ENCODE measurements around the gene RBM20. TPM values are rescaled to one million over a fixed set of nuclear protein-coding genes. Genes with fewer than 3 reads are reported as not detected.
A peak's percentile ranks its signal among the peaks of the same experiment; 100 is the strongest.

The RBM20 gene
- total RNA-seq, 1 donor from 2014 or later = 0.05 TPM

- Mint-ChIP-seq H3K36me3 (ENCODE audit: low read depth) (no peaks in the 10 kb centered on the region), H3K9me3 (no peaks in the 10 kb centered on the region), H3K4me1 (peaks cover 41% of the 10 kb centered on the region), H3K4me3 (peak overlapping the region; percentile 41), H3K27ac (peak overlapping the region; percentile 78), H3K27me3 (no peaks in the 10 kb centered on the region)
- intact Hi-C loops (cut with micrococcal nuclease) = loop anchor here (1.0 to 5.0 kb wide), 5 partner anchors 28 to 90 kb away; no protein-coding TSS in a partner anchor
- DNase-seq = no peak
These were observed 159.2 kb downstream of the RBM20 start for GRCh38 chr10:110803239-110803749.

- H3K36me3 Mint-ChIP-seq (ENCODE audit: low read depth) = no peaks in the 10 kb centered on the region
- H3K27ac Mint-ChIP-seq = peak overlapping the region; percentile 17
- intact Hi-C loops (cut with micrococcal nuclease) = loop anchor here (1.0 to 5.0 kb wide), 5 partner anchors 29 to 89 kb away; no protein-coding TSS in a partner anchor
- no peaks in the 10 kb centered on the region for H3K27me3 Mint-ChIP-seq
- DNase-seq = peak; percentile 72
- H3K4me1 Mint-ChIP-seq = peaks cover 38% of the 10 kb centered on the region
- H3K9me3 Mint-ChIP-seq = no peaks in the 10 kb centered on the region
- peak overlapping the region; percentile 23 for H3K4me3 Mint-ChIP-seq
These were observed 159.7 kb downstream of the RBM20 start for GRCh38 chr10:110803830-110804338.

- Mint-ChIP-seq H3K4me1 (peaks cover 35% of the 10 kb centered on the region), H3K36me3 (ENCODE audit: low read depth) (no peaks in the 10 kb centered on the region), H3K4me3 (peak overlapping the region; percentile 23), H3K9me3 (no peaks in the 10 kb centered on the region), H3K27ac (peak overlapping the region; percentile 17), H3K27me3 (no peaks in the 10 kb centered on the region)
- DNase-seq = no peak
- intact Hi-C loops (cut with micrococcal nuclease) = loop anchor here (5.0 kb wide), 2 partner anchors 38 to 57 kb away; no protein-coding TSS in a partner anchor
These were observed 160.2 kb downstream of the RBM20 start for GRCh38 chr10:110804376-110804775.

DNA sequence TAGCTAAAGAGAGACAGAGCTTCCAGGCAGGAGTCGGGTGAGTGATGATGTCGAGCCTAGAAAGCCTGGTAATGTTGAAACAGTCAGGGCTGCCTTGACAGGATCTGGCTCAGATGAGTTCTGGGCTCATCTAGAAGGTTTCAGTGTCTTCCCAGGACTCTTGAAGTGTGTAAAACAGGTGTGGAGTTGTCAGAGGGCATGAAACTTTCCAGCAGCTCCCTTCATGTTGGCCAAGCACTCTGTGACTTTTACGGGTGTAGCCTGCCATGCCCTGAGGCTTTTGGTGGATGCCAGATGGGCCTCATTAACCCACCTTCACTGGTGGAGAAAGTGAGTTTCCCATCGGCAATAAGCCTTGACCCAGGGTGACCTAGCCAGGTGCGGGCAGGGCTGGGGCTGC lies 161.2 kb downstream of the RBM20 start:
- no peak overlapping the region for H3K27ac Mint-ChIP-seq
- no peak for DNase-seq
- no peaks in the 10 kb centered on the region for H3K9me3 Mint-ChIP-seq
- no peaks in the 10 kb centered on the region for H3K36me3 Mint-ChIP-seq (ENCODE audit: low read depth)
- H3K4me3 Mint-ChIP-seq = no peak overlapping the region
- intact Hi-C loops (cut with micrococcal nuclease) = no loop called here
- H3K27me3 Mint-ChIP-seq = no peaks in the 10 kb centered on the region
- H3K4me1 Mint-ChIP-seq = peaks cover 34% of the 10 kb centered on the region

DNA sequence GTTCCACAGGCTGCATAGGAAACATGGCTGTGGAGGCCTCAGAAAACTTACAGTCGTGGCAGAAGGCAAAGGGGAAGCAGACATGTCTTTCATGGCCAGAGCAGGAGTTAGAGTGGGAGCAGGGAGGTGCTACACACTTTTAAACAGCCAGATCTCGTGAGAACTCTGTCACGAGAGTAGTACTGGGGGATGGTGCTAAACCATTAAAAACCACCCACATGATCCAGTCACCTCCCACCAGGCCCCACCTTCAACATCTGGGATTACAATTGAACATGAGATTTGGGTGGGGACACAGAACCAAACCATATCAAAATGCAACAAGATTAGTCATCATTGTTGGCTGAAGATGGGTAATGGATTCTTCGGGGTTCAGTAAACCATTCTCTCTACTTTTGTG lies 162.2 kb downstream of the RBM20 start:
- peaks cover 34% of the 10 kb centered on the region for H3K4me1 Mint-ChIP-seq
- no peaks in the 10 kb centered on the region for H3K9me3 Mint-ChIP-seq
- no peak for DNase-seq
- no peak overlapping the region for H3K27ac Mint-ChIP-seq
- no peaks in the 10 kb centered on the region for H3K27me3 Mint-ChIP-seq
- no peak overlapping the region for H3K4me3 Mint-ChIP-seq
- intact Hi-C loops (cut with micrococcal nuclease) = no loop called here
- H3K36me3 Mint-ChIP-seq (ENCODE audit: low read depth) = no peaks in the 10 kb centered on the region

DNA sequence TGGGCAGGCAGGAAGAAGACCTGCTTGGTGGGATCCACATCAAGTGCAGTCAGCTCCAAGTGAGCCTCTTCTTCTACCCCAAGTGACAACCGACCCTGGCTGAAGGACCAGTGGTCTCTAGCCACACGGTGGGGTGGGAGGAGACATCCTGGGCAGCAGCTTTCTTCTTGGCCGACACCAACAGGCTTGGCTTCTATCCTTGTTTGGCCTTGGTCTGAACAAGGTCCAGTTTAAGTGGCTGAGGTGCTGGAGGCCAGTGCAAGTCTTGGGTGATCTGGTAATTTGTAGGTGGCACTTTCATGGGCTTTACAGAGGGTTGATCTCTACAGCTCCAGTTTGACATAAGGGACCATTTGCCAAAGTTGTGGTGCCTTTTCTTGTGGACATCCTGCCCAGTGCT lies 164.0 kb downstream of the RBM20 start:
- H3K4me3 Mint-ChIP-seq = no peak overlapping the region
- no peaks in the 10 kb centered on the region for H3K36me3 Mint-ChIP-seq (ENCODE audit: low read depth)
- intact Hi-C loops (cut with micrococcal nuclease) = no loop called here
- no peaks in the 10 kb centered on the region for H3K9me3 Mint-ChIP-seq
- H3K4me1 Mint-ChIP-seq = peaks cover 21% of the 10 kb centered on the region
- no peak for DNase-seq
- H3K27ac Mint-ChIP-seq = no peak overlapping the region
- H3K27me3 Mint-ChIP-seq = no peaks in the 10 kb centered on the region

DNA sequence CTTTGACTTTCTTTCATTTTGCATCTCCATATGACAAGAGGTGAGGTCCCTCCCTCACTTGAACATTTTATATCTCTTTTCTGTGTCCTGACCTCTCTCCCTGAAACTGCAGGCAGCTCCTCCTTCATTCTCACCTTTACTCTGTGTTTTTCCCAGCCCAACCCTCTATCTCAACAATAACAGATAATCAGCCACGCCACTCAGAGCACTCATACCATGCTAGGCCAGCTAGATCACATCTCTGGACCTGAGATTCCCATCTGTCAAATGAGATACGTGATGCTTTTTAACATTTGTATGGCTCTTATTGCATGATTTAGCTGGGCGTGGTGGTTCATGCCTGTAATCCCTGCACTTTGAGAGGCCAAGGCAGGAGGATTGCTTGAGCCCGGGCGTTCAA lies 164.5 kb downstream of the RBM20 start:
- no peaks in the 10 kb centered on the region for H3K9me3 Mint-ChIP-seq
- no peaks in the 10 kb centered on the region for H3K27me3 Mint-ChIP-seq
- no peak overlapping the region for H3K27ac Mint-ChIP-seq
- no peak for DNase-seq
- H3K4me3 Mint-ChIP-seq = no peak overlapping the region
- no peaks in the 10 kb centered on the region for H3K36me3 Mint-ChIP-seq (ENCODE audit: low read depth)
- peaks cover 18% of the 10 kb centered on the region for H3K4me1 Mint-ChIP-seq
- intact Hi-C loops (cut with micrococcal nuclease) = no loop called here

GRCh38 chr10:110810625-110811024 lies 166.5 kb downstream of the RBM20 start:
- DNase-seq = no peak
- Mint-ChIP-seq H3K9me3 (no peaks in the 10 kb centered on the region), H3K27ac (no peak overlapping the region), H3K4me1 (peaks cover 8% of the 10 kb centered on the region), H3K4me3 (no peak overlapping the region), H3K36me3 (ENCODE audit: low read depth) (no peaks in the 10 kb centered on the region), H3K27me3 (no peaks in the 10 kb centered on the region)
- intact Hi-C loops (cut with micrococcal nuclease) = no loop called here

DNA sequence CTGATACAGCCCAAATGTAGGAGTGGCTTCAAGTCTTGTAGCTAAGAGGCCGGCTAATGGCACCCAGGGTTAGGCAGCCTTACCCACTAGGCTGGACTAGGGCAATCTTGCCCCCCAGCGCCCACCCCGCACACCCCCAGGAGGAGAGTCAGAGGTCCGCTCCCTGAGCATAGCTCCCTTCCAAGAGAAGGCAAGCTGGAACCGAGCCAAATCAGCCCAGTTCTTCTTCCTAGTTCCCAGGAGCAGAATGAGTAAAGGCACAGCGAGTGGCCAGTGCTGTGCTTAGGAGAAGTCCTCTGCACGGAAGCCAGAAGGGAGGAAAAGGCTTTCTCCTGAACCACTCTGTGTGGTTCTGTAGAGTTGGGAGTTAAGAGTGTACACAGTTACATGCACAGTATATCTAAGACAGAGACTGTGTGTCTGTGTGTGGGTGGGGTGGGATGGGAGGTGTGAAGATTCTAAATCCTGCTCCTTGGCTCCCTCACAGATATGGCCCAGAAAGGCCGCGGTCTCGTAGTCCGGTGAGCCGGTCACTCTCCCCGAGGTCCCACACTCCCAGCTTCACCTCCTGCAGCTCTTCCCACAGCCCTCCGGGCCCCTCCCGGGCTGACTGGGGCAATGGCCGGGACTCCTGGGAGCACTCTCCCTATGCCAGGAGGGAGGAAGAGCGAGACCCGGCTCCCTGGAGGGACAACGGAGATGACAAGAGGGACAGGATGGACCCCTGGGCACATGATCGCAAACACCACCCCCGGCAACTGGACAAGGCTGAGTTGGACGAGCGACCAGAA lies 167.8 kb downstream of the RBM20 start:
- intact Hi-C loops (cut with micrococcal nuclease) = no loop called here
- no peak overlapping the region for H3K27ac Mint-ChIP-seq
- H3K4me3 Mint-ChIP-seq = no peak overlapping the region
- H3K9me3 Mint-ChIP-seq = no peaks in the 10 kb centered on the region
- peaks cover 14% of the 10 kb centered on the region for H3K4me1 Mint-ChIP-seq
- no peaks in the 10 kb centered on the region for H3K36me3 Mint-ChIP-seq (ENCODE audit: low read depth)
- H3K27me3 Mint-ChIP-seq = no peaks in the 10 kb centered on the region
- no peak for DNase-seq

GRCh38 chr10:110812583-110812982 lies 168.4 kb downstream of the RBM20 start:
- Mint-ChIP-seq H3K4me1 (peaks cover 17% of the 10 kb centered on the region), H3K9me3 (no peaks in the 10 kb centered on the region), H3K36me3 (ENCODE audit: low read depth) (no peaks in the 10 kb centered on the region), H3K4me3 (no peak overlapping the region), H3K27me3 (no peaks in the 10 kb centered on the region), H3K27ac (no peak overlapping the region)
- DNase-seq = no peak
- intact Hi-C loops (cut with micrococcal nuclease) = no loop called here

- Mint-ChIP-seq H3K27ac (peak overlapping the region; percentile 25), H3K4me1 (peaks cover 19% of the 10 kb centered on the region), H3K36me3 (ENCODE audit: low read depth) (no peaks in the 10 kb centered on the region), H3K4me3 (no peak overlapping the region), H3K27me3 (no peaks in the 10 kb centered on the region), H3K9me3 (no peaks in the 10 kb centered on the region)
- intact Hi-C loops (cut with micrococcal nuclease) = no loop called here
- DNase-seq = no peak
These were observed 169.8 kb downstream of the RBM20 start for GRCh38 chr10:110813743-110814472.

DNA sequence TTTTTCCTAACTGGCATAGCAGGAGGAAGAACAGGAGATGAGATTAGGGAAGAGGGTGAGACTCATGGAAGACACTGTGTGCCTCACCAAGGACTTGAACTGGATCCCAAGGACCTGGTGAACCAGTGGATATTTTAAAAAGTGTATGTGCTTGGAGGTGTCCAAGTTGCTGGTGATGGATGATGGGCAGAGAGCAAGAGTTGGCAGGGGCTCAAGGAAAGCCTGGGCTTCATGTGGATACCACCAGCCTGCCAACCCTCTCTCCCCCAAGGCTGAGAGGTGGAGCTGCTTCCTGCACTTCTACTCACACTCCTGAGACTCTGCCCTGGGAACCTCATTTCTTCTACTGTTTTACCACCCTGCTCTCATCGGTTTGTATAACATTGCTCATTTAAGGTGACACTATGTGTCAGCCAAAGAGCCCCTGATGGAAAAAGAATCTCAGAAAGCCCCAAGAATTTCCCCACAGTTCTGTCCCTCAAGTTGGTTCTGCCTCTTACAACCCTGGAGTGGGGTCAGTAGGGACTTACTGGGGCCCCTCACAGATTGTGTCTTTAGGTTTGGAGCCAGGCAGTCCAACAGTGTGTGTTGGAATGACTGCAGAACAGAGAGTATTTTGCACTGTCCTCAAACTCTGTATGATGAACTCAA lies 171.3 kb downstream of the RBM20 start:
- Mint-ChIP-seq H3K4me3 (no peak overlapping the region), H3K36me3 (ENCODE audit: low read depth) (no peaks in the 10 kb centered on the region), H3K27ac (peak overlapping the region; percentile 11), H3K9me3 (no peaks in the 10 kb centered on the region), H3K4me1 (peaks cover 19% of the 10 kb centered on the region), H3K27me3 (no peaks in the 10 kb centered on the region)
- DNase-seq = no peak
- intact Hi-C loops (cut with micrococcal nuclease) = loop anchor here (1.0 kb wide), 1 partner anchor 41 kb away; no protein-coding TSS in a partner anchor

- Mint-ChIP-seq H3K9me3 (no peaks in the 10 kb centered on the region), H3K4me1 (peaks cover 23% of the 10 kb centered on the region), H3K27me3 (no peaks in the 10 kb centered on the region), H3K4me3 (no peak overlapping the region), H3K36me3 (ENCODE audit: low read depth) (no peaks in the 10 kb centered on the region), H3K27ac (no peak overlapping the region)
- DNase-seq = no peak
- intact Hi-C loops (cut with micrococcal nuclease) = no loop called here
These were observed 173.5 kb downstream of the RBM20 start for GRCh38 chr10:110817614-110818013.

Measured in activated CD4-positive, alpha-beta T cell treated with anti-CD3 and anti-CD28 coated beads, Interleukin-2, amount 10 ng/mL, durations not matched to agents 24 days and 14 days (primary cell).